ENCODE results near the gene XKR7.
"Not testable (repeated sequence)": the region's sequence is repeated elsewhere in the genome, so short reads cannot be mapped to it uniquely, and the experiment has no call there.

Gene XKR7

GRCh38 chr20:32019156-32019510 is 51.2 kb downstream of the XKR7 start:
- DNase-seq: no peak

GRCh38 chr20:32019563-32020463 is 51.9 kb downstream of the XKR7 start:
- no peak for DNase-seq

GRCh38 chr20:32021091-32021490 is 53.1 kb downstream of the XKR7 start:
- no peak for DNase-seq

- no peak for DNase-seq
Observed at GRCh38 chr20:32024683-32025295, 56.8 kb downstream of the XKR7 start.

GRCh38 chr20:32027643-32028042 is 59.7 kb downstream of the XKR7 start:
- no peak for DNase-seq

GRCh38 chr20:32028647-32029372 is 60.9 kb downstream of the XKR7 start:
- no peak for DNase-seq

- DNase-seq: no peak
Observed at GRCh38 chr20:32029561-32029960, 61.6 kb downstream of the XKR7 start.

- no peak for DNase-seq
Observed at GRCh38 chr20:32031007-32031958, 63.3 kb downstream of the XKR7 start.

GRCh38 chr20:32033316-32033715 is 65.4 kb downstream of the XKR7 start:
- no peak for DNase-seq

- not testable (repeated sequence) for DNase-seq
Observed at GRCh38 chr20:32033721-32034120, 65.8 kb downstream of the XKR7 start.

- peak; percentile 80 for DNase-seq
Observed at GRCh38 chr20:32034581-32035425, 66.9 kb downstream of the XKR7 start.

- no peak for DNase-seq
Observed at GRCh38 chr20:32035426-32035779, 67.5 kb downstream of the XKR7 start.

- no peak for DNase-seq
Observed at GRCh38 chr20:32036252-32036651, 68.3 kb downstream of the XKR7 start.

- DNase-seq: peak; percentile 34
Observed at GRCh38 chr20:32036716-32037485, 69.0 kb downstream of the XKR7 start.

GRCh38 chr20:32037929-32038328 is 70.0 kb downstream of the XKR7 start:
- peak; percentile 33 for DNase-seq

GRCh38 chr20:32040142-32040953 is 72.4 kb downstream of the XKR7 start:
- DNase-seq: peak; percentile 89

GRCh38 chr20:32045999-32046398 is 78.0 kb downstream of the XKR7 start:
- no peak for DNase-seq

GRCh38 chr20:32050324-32050841 is 82.4 kb downstream of the XKR7 start:
- DNase-seq: no peak

- DNase-seq: peak; percentile 71
Observed at GRCh38 chr20:32050851-32051556, 83.1 kb downstream of the XKR7 start.
